Endothelial cell of umbilical vein (primary cell): ENCODE data around the gene BIN2. TPM values are rescaled to one million over a fixed set of nuclear protein-coding genes. Genes with fewer than 3 reads are reported as not detected.

Experiments
- BruUV-seq: library from RNA; stranded (reverse); fragments of 400-500 nt; replicated peaks from 2 replicates; lab custom pipeline; 2021; lab: Mats Ljungman, UMichigan
- CTCF ChIA-PET: fragments of 300-600, 350-600 bp; sonication (Branson Sonifier 250); formaldehyde crosslinking; loops from one replicate; lab custom pipeline; 2021; ENCODE audit warnings: antibody characterized with exemption, inconsistent platforms; lab: Charles Lee
- POLR2A ChIA-PET: fragments of 300-600, 350-600 bp; sonication (Branson Sonifier 250); formaldehyde crosslinking; loops from one replicate; lab custom pipeline; 2021; ENCODE audit warnings: antibody characterized with exemption, inconsistent platforms; lab: Charles Lee
- DNase-seq: peaks from one replicate; pipeline ENCODE4 v3.0.0-alpha.2; 2011; ENCODE audit warnings: low read depth, low spot score
- FAIRE-seq: peaks from 2 replicates; lab custom pipeline; 2011; peaks lifted over from hg19 to GRCh38; lab: Jason Lieb, UNC
- H2AFZ ChIP-seq: 2 replicates; pipeline ENCODE4 v1.6.0; 2012; ENCODE audit warnings: low read depth, low read length, control low read depth, inconsistent platforms
- H3K27ac ChIP-seq: 2 replicates; pipeline ENCODE4 v1.5.1; 2011; ENCODE audit warnings: low read depth, mild to moderate bottlenecking, control low read depth, low read length, moderate library complexity; ENCODE audit not compliant: insufficient read depth
- H3K27me3 ChIP-seq, 2 experiments: 2 replicates each; pipeline versions ENCODE4 v1.6.0 to v1.6.1; 2011; ENCODE audit warnings: low read length in 2 of 2, mixed read lengths in 1 of 2; ENCODE audit not compliant: control insufficient read depth in 2 of 2, insufficient read depth in 2 of 2
- H3K36me3 ChIP-seq, 2 experiments: 2 replicates in 1 of 2; 3 replicates in 1 of 2; pipeline ENCODE4 v1.5.1; 2011; ENCODE audit warnings: low read length in 2 of 2, mild to moderate bottlenecking in 1 of 2, moderate library complexity in 1 of 2; ENCODE audit not compliant: control insufficient read depth in 2 of 2, insufficient read depth in 2 of 2; ENCODE audit errors: extremely low read depth in 1 of 2
- H3K4me1 ChIP-seq: 3 replicates; pipeline ENCODE4 v1.5.1; 2011; ENCODE audit warnings: mild to moderate bottlenecking, low read length; ENCODE audit not compliant: control insufficient read depth, insufficient read depth; ENCODE audit errors: extremely low read depth
- H3K4me2 ChIP-seq: 2 replicates; pipeline ENCODE4 v1.6.1; 2011; ENCODE audit warnings: low read length, control low read depth, mixed read lengths; ENCODE audit not compliant: insufficient read depth
- H3K4me3 ChIP-seq, 3 experiments: fragments of 200-600 bp in 1 of 3; sonication (generic), shearing (Covaris generic) in 1 of 3; replicated peaks in 1 of 3; 2 replicates each; pipeline ENCODE4 v1.5.1; 2011 to 2016; ENCODE audit warnings: control low read depth in 3 of 3, low read length in 3 of 3, mild to moderate bottlenecking in 2 of 3, inconsistent platforms in 1 of 3, low read depth in 1 of 3, moderate library complexity in 1 of 3; ENCODE audit not compliant: insufficient read depth in 1 of 3
- H3K79me2 ChIP-seq: 2 replicates; pipeline ENCODE4 v1.6.0; 2012; ENCODE audit warnings: low read length, inconsistent platforms; ENCODE audit not compliant: control insufficient read depth, insufficient read depth
- H3K9ac ChIP-seq: replicated peaks from 2 replicates; pipeline ENCODE3; 2011; ENCODE audit warnings: low read length, control low read depth; ENCODE audit not compliant: insufficient read depth; ENCODE audit errors: extremely low read depth
- H3K9me1 ChIP-seq: replicated peaks from 3 replicates; pipeline ENCODE4 v1.6.0; 2011; ENCODE audit warnings: mild to moderate bottlenecking, low read length; ENCODE audit not compliant: control insufficient read depth, insufficient read depth; ENCODE audit errors: extremely low read depth
- H3K9me3 ChIP-seq: replicated peaks from 2 replicates; pipeline ENCODE4 v1.5.1; 2012; ENCODE audit warnings: low read length, inconsistent platforms; ENCODE audit not compliant: control insufficient read depth, insufficient read depth
- H4K20me1 ChIP-seq: replicated peaks from 2 replicates; pipeline ENCODE3; 2011; ENCODE audit warnings: mild to moderate bottlenecking, low read length; ENCODE audit not compliant: control insufficient read depth, insufficient read depth; ENCODE audit errors: extremely low read depth
- CTCF ChIP-seq, 2 donors: IDR thresholded peaks; 1 replicate in 1 of 2; 2 replicates in 1 of 2; pipeline ENCODE4 v1.5.1; 2011; ENCODE audit warnings: low read length in 2 of 2, mild to moderate bottlenecking in 2 of 2, moderate library complexity in 2 of 2, control low read depth in 1 of 2, inconsistent platforms in 1 of 2, low read depth in 1 of 2; ENCODE audit not compliant: insufficient read depth in 1 of 2; ENCODE audit errors: extremely low read depth in 1 of 2
- EZH2 ChIP-seq: IDR thresholded peaks from 2 replicates; pipeline ENCODE4 v1.6.1; 2012; ENCODE audit warnings: borderline replicate concordance, low read depth, mild to moderate bottlenecking, moderate library complexity, low read length, inconsistent platforms; ENCODE audit not compliant: severe bottlenecking
- FOS ChIP-seq: IDR thresholded peaks from 2 replicates; pipeline ENCODE4 v1.6.1; 2011; ENCODE audit warnings: mild to moderate bottlenecking, low read length, moderate library complexity, borderline replicate concordance; ENCODE audit not compliant: insufficient read depth
- GATA2 ChIP-seq: IDR thresholded peaks from 2 replicates; pipeline ENCODE4 v1.7.0; 2011; ENCODE audit warnings: low read depth, mild to moderate bottlenecking, moderate library complexity, mixed read lengths, low read length; ENCODE audit not compliant: insufficient read length, insufficient read depth
- MYC ChIP-seq: IDR thresholded peaks from one replicate; pipeline ENCODE4 v1.6.1; 2011; ENCODE audit warnings: mild to moderate bottlenecking, low read depth, low read length
- POLR2A ChIP-seq: IDR thresholded peaks from 2 replicates; pipeline ENCODE4 v1.6.1; 2012; ENCODE audit warnings: low read depth, mild to moderate bottlenecking, control low read depth, low read length
- POLR2AphosphoS5 ChIP-seq: IDR thresholded peaks from 2 replicates; pipeline ENCODE4 v1.6.1; 2012; ENCODE audit warnings: low read depth, mild to moderate bottlenecking, control low read depth, low read length, moderate library complexity; ENCODE audit not compliant: insufficient read depth
- dilution Hi-C: fragments of 300-500 bp; cut with MboI; formaldehyde crosslinking; loops from one replicate; pipeline ENCODE4 v1.15.0; 2019; ENCODE audit warnings: low sequenced_read_pairs; ENCODE audit not compliant: extremely low pct_ligation_motif_present
- intact Hi-C: fragments of 100-400 bp; cut with micrococcal nuclease; formaldehyde crosslinking; loops from one replicate; pipeline ENCODE4 v1.10.0; 2022
- polyA plus RNA-seq, 4 experiments: library from polyadenylated mRNA; depleted of rRNA in 3 of 4; stranded (reverse) in 3 of 4; unstranded in 1 of 4; fragments of >200 nt; gene quantifications; 2 replicates each; pipeline versions ENCODE4 v1.2.1 to v1.2.3, GENCODE V29; 2011 to 2012; ENCODE audit warnings: missing spikeins in 1 of 4
- total RNA-seq: library from RNA; stranded (reverse); gene quantifications from 2 replicates; pipeline ENCODE4 v1.2.3, GENCODE V29; 2021

BIN2 gene
- total and polyA plus RNA-seq, 2 donors (not counting 3 experiments of a cell fraction or from before 2014, with no cell fraction given) = not detected

DNA sequence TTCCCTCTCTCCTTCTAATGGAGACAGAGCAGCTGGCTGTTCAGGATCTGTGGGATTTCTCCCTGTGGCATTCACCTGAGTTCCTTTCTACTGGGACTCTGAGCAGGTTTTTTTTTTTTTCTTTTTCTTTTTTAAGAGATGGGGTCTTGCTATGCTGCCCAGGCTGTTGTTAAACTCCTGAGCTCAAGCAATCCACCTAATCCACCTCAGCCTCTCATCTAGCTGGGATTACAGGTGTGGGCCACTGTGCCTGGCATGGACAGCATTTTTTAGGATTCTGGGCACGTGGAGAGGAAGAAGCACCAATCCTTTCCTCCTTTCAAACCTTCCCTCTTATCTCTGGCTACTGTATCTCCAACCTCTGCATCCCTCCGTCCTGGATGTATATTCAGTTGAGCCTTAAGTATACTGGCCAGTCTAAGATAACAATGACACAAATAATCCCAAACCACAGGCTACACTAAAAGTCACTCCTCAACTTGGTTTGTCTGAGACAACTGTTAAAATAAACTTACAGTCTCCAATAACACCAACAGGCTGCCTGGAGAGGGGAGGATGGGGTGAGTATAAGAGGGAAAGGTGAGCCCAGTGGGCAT is 38.9 kb upstream of the BIN2 start:
- Histone ChIP-seq H4K20me1 (no peaks in the 10 kb centered on the region), H3K9me3 (no peaks in the 10 kb centered on the region), H3K27ac (no peak overlapping the region), H3K4me1 (no peaks in the 10 kb centered on the region), H3K9me1 (no peaks in the 10 kb centered on the region), H3K9ac (no peak overlapping the region), H3K79me2 (no peaks in the 10 kb centered on the region), H3K27me3 (no peaks in the 10 kb centered on the region), H3K4me3 (no peak overlapping the region), H3K36me3 (peaks cover 0 to 3% of the 10 kb centered on the region in 2 experiments), H2AFZ (no peak overlapping the region), H3K4me2 (no peak overlapping the region)
- no TSS peak for BruUV-seq
- FAIRE-seq = no peak
- POLR2A ChIA-PET = no interaction called here
- CTCF ChIA-PET = interaction anchor here (0.7 to 3.7 kb wide), 3 partner anchors 12 to 194 kb away, joined by 3 to 14 read pairs (median 3); no protein-coding TSS in a partner anchor
- TF ChIP-seq FOS = no peak
- TF ChIP-seq GATA2 = no peak
- TF ChIP-seq POLR2AphosphoS5 = no peak
- TF ChIP-seq MYC = no peak
- TF ChIP-seq POLR2A = no peak
- no peak for TF ChIP-seq EZH2
- TF ChIP-seq CTCF (IDR thresholded peaks at IDR 0.05; ENCODE audit: extremely low read depth in 1 of 2, insufficient read depth in 1 of 2, low read depth in 1 of 2, low read length in 2 of 2) = no peak
- intact Hi-C loops (no loop called here), dilution Hi-C loops (no loop called here)
- DNase-seq = no peak
